ENCODE measurements around the gene ZC3H12D.

- TF ChIP-seq, protein P1, sequence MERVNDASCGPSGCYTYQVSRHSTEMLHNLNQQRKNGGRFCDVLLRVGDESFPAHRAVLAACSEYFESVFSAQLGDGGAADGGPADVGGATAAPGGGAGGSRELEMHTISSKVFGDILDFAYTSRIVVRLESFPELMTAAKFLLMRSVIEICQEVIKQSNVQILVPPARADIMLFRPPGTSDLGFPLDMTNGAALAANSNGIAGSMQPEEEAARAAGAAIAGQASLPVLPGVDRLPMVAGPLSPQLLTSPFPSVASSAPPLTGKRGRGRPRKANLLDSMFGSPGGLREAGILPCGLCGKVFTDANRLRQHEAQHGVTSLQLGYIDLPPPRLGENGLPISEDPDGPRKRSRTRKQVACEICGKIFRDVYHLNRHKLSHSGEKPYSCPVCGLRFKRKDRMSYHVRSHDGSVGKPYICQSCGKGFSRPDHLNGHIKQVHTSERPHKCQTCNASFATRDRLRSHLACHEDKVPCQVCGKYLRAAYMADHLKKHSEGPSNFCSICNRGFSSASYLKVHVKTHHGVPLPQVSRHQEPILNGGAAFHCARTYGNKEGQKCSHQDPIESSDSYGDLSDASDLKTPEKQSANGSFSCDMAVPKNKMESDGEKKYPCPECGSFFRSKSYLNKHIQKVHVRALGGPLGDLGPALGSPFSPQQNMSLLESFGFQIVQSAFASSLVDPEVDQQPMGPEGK (CRISPR knock-in tag; IDR thresholded peaks at IDR 0.05; ENCODE audit: borderline replicate concordance), result no peak
- TF ChIP-seq ZNF8 (CRISPR knock-in tag; IDR thresholded peaks at IDR 0.05) (no peak), TOX (CRISPR knock-in tag; IDR thresholded peaks at IDR 0.05; ENCODE audit: borderline replicate concordance) (no peak), PPARA (CRISPR knock-in tag; IDR thresholded peaks at IDR 0.05; ENCODE audit: borderline replicate concordance) (no peak), ZFP30 (CRISPR knock-in tag; IDR thresholded peaks at IDR 0.05) (no peak), POU6F1 (CRISPR knock-in tag; IDR thresholded peaks at IDR 0.05; ENCODE audit: borderline replicate concordance, low read depth) (no peak), ZC3H10 (CRISPR knock-in tag; IDR thresholded peaks at IDR 0.05) (no peak), ZNF70 (CRISPR knock-in tag; IDR thresholded peaks at IDR 0.05) (no peak), ZFP3 (CRISPR knock-in tag; IDR thresholded peaks at IDR 0.05) (no peak), CSRNP3 (CRISPR knock-in tag; IDR thresholded peaks at IDR 0.05) (no peak)
Observed at GRCh38 chr6:149508485-149508884, 23.7 kb upstream of the ZC3H12D start.

Measured in SK-N-SH treated with all-trans-retinoic acid at 6 μM for 48 hours (cell line).